Suprapubic skin (tissue), 3 donors: Measurements from ENCODE around the gene SEM1.

Experiments used
- CTCF ChIP-seq, 2 donors: fragments of 200-600 bp in 1 of 2; fragments of 450-650 bp in 1 of 2; sonication (generic) in 1 of 2; IDR thresholded peaks; one replicate each; pipeline ENCODE4 v1.5.1; 2016 to 2019; ENCODE audit warnings: antibody characterized with exemption in 2 of 2, mild to moderate bottlenecking in 1 of 2, moderate library complexity in 1 of 2
- EP300 ChIP-seq: sonication (generic); formaldehyde crosslinking; IDR thresholded peaks from one replicate; pipeline ENCODE4 v1.6.1; 2017; ENCODE audit warnings: antibody characterized with exemption

- no peak for TF ChIP-seq CTCF (IDR thresholded peaks at IDR 0.05)
- no peak for TF ChIP-seq EP300
Observed at GRCh38 chr7:96676919-96677318, 32.7 kb downstream of the SEM1 start.
